ENCODE measurements around the gene GGCX. TPM values are rescaled to one million over a fixed set of nuclear protein-coding genes. Genes with fewer than 3 reads are reported as not detected.

The GGCX gene
- total and polyA plus RNA-seq, 12 donors, result 14.9 to 85.2 (median 44.1) TPM

- no peak for DNase-seq
- H3K4me1 ChIP-seq (replicated peaks in 1 of 2), result peaks cover 8 to 17% of the 10 kb centered on the region in 2 donors
- no peaks in the 10 kb centered on the region for H3K36me3 ChIP-seq (replicated peaks in 1 of 2)
- 76 to 83% (median 80%) methylated on average over 4 of the region's 4 CpGs for WGBS, 4 donors
- no peaks in the 10 kb centered on the region for H3K9me3 ChIP-seq (replicated peaks in 1 of 3)
- no peak for TF ChIP-seq CTCF (IDR thresholded peaks at IDR 0.05)
- no peak for TF ChIP-seq POLR2A (IDR thresholded peaks at IDR 0.05)
- H3K4me3 ChIP-seq, result no peak overlapping the region
- H3K27me3 ChIP-seq, result no peaks in the 10 kb centered on the region
- intact Hi-C loops (cut with DNase I), result no loop called here
- peak overlapping the region in 1 of 5 donors; percentile 51 for H3K27ac ChIP-seq
Measured at GRCh38 chr2:85525567-85525966, 35.7 kb downstream of the GGCX start.

GRCh38 chr2:85525029-85525428, 36.3 kb downstream of the GGCX start:
- Histone ChIP-seq H3K36me3 (replicated peaks in 1 of 2) (no peaks in the 10 kb centered on the region), H3K4me3 (no peak overlapping the region), H3K27me3 (no peaks in the 10 kb centered on the region), H3K27ac (peak overlapping the region in 2 of 5 donors; percentile 42 to 51), H3K4me1 (replicated peaks in 1 of 2) (peaks cover 8 to 17% of the 10 kb centered on the region in 2 donors), H3K9me3 (replicated peaks in 1 of 3) (no peaks in the 10 kb centered on the region)
- 70 to 78% (median 76%) methylated on average over 5 of the region's 5 CpGs for WGBS, 4 donors
- intact Hi-C loops (cut with DNase I), result no loop called here
- TF ChIP-seq POLR2A (IDR thresholded peaks at IDR 0.05), result no peak
- no peak for TF ChIP-seq CTCF (IDR thresholded peaks at IDR 0.05)
- no peak for DNase-seq

GRCh38 chr2:85524336-85524908, 36.9 kb downstream of the GGCX start:
- TF ChIP-seq POLR2A (IDR thresholded peaks at IDR 0.05) (no peak), CTCF (IDR thresholded peaks at IDR 0.05) (no peak)
- intact Hi-C loops (cut with DNase I), result no loop called here
- H3K9me3 ChIP-seq (replicated peaks in 1 of 3), result no peaks in the 10 kb centered on the region

GRCh38 chr2:85523903-85524335, 37.4 kb downstream of the GGCX start:
- Histone ChIP-seq H3K4me1 (replicated peaks in 1 of 2) (peaks cover 8 to 17% of the 10 kb centered on the region in 2 donors), H3K27me3 (no peaks in the 10 kb centered on the region), H3K36me3 (replicated peaks in 1 of 2) (no peaks in the 10 kb centered on the region), H3K27ac (peak overlapping the region in 2 of 5 donors; percentile 8 to 51), H3K9me3 (replicated peaks in 1 of 3) (no peaks in the 10 kb centered on the region), H3K4me3 (no peak overlapping the region)
- intact Hi-C loops (cut with DNase I), result no loop called here
- no peak for DNase-seq
- TF ChIP-seq CTCF (IDR thresholded peaks at IDR 0.05) (no peak), POLR2A (IDR thresholded peaks at IDR 0.05) (no peak)
- 49 to 63% (median 52%) methylated on average over 4 to 5 of the region's 5 CpGs for WGBS, 4 donors

More at GRCh38 chr2:85524336-85524908, 36.9 kb downstream of the GGCX start:
- Histone ChIP-seq H3K27ac (peak overlapping the region in 2 of 5 donors; percentile 42 to 51), H3K4me1 (replicated peaks in 1 of 2) (peaks cover 8 to 17% of the 10 kb centered on the region in 2 donors), H3K27me3 (no peaks in the 10 kb centered on the region), H3K36me3 (replicated peaks in 1 of 2) (no peaks in the 10 kb centered on the region), H3K4me3 (no peak overlapping the region)
- 22 to 33% (median 27%) methylated on average over 8 of the region's 8 CpGs for whole genome bisulfite sequencing, 4 donors
- DNase-seq, result peak in 2 of 7 donors; percentile 37 to 89

All from adrenal gland (tissue), 12 donors.